AG09309 (cell line): ENCODE results near the gene CATSPER1.
A peak's percentile ranks its signal among the peaks of the same experiment; 100 is the strongest.

Experiments
- DNase-seq: peaks from one replicate; pipeline ENCODE4 v3.0.0-alpha.2; 2010; ENCODE audit warnings: low read depth
- H3K4me3 ChIP-seq: 2 replicates; pipeline ENCODE4 v1.5.1; 2011; ENCODE audit warnings: mild to moderate bottlenecking, low read depth, low read length, moderate library complexity; ENCODE audit not compliant: control insufficient read depth
- CTCF ChIP-seq: IDR thresholded peaks from 2 replicates; pipeline ENCODE4 v1.5.1; 2011; ENCODE audit warnings: mild to moderate bottlenecking, low read depth, low read length, inconsistent platforms; ENCODE audit not compliant: insufficient read depth, control insufficient read depth; ENCODE audit errors: missing control alignments

Gene CATSPER1

GRCh38 chr11:66008095-66008467, 18.2 kb downstream of the CATSPER1 start:
- DNase-seq, result no peak
- no peak overlapping the region for H3K4me3 ChIP-seq
- TF ChIP-seq CTCF, result no peak

GRCh38 chr11:66007201-66007634, 19.1 kb downstream of the CATSPER1 start:
- H3K4me3 ChIP-seq, result no peak overlapping the region
- TF ChIP-seq CTCF, result no peak
- no peak for DNase-seq

GRCh38 chr11:66006891-66007176, 19.4 kb downstream of the CATSPER1 start:
- no peak for TF ChIP-seq CTCF
- no peak for DNase-seq
- H3K4me3 ChIP-seq, result no peak overlapping the region

GRCh38 chr11:66006134-66006890, 20.0 kb downstream of the CATSPER1 start:
- no peak for DNase-seq
- H3K4me3 ChIP-seq, result no peak overlapping the region
- no peak for TF ChIP-seq CTCF

GRCh38 chr11:66004186-66004585, 22.1 kb downstream of the CATSPER1 start:
- TF ChIP-seq CTCF, result no peak
- H3K4me3 ChIP-seq, result no peak overlapping the region
- no peak for DNase-seq

- no peak for TF ChIP-seq CTCF
- no peak for DNase-seq
- peak overlapping the region; percentile 91 for H3K4me3 ChIP-seq
Measured at GRCh38 chr11:66003291-66003690, 23.0 kb downstream of the CATSPER1 start.

GRCh38 chr11:66002648-66003225, 23.5 kb downstream of the CATSPER1 start:
- no peak for TF ChIP-seq CTCF
- peak overlapping the region; percentile 91 for H3K4me3 ChIP-seq
- DNase-seq, result no peak
